ENCODE data around the gene PPFIBP2.

The PPFIBP2 gene

DNA sequence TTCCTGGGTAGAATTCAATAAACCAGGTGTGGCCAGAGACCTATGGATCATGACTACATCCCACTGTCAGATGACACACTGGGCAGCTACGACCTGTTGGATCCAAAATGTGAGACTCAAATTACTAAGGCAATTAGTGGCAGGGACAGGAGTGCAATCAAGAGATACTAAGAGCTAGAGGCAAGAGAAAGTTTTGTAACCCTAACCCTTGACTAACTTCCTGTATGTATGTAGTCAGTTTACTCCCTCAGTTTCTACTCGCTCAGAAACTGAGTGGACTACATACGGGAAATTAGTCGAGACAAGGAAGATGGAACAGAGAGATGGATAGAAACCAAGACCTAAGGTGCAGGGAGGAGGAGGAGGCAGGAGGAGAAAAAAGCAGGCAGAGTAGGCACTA is 156.8 kb downstream of the PPFIBP2 start:
- no peak for DNase-seq (ENCODE audit: low spot score)
- Histone ChIP-seq H3K4ac (ENCODE audit: low read length) (no peak overlapping the region), H2AFZ (ENCODE audit: low read length) (no peak overlapping the region), H4K91ac (ENCODE audit: low read depth, low read length, poor library complexity) (no peak overlapping the region), H3K36me3 (replicated peaks in 1 of 2; ENCODE audit: control insufficient read depth in 2 of 2, insufficient read depth in 2 of 2, low read length in 2 of 2) (peaks cover 0 to 9% of the 10 kb centered on the region in 2 donors), H3K9ac (ENCODE audit: low read depth, low read length, poor library complexity) (no peak overlapping the region), H3K4me3 (ENCODE audit: low read length in 2 of 2) (no peak overlapping the region), H2BK120ac (ENCODE audit: low read depth, low read length) (no peak overlapping the region), H3K18ac (ENCODE audit: low read length) (no peak overlapping the region), H3K4me2 (ENCODE audit: insufficient read depth, low read length, poor library complexity, severe bottlenecking) (no peak overlapping the region), H3K27me3 (ENCODE audit: control insufficient read depth in 3 of 3, insufficient read depth in 3 of 3, low read depth in 1 of 3, low read length in 3 of 3) (peaks cover 0 to 21% (median 2%) of the 10 kb centered on the region in 3 experiments), H2BK15ac (ENCODE audit: low read length) (no peak overlapping the region), H3K23ac (ENCODE audit: low read depth, low read length, poor library complexity) (no peak overlapping the region), H3K14ac (ENCODE audit: low read length) (no peak overlapping the region), H3K27ac (replicated peaks; ENCODE audit: low read length) (no peak overlapping the region), H2AK5ac (ENCODE audit: low read depth, low read length) (no peak overlapping the region), H2BK12ac (ENCODE audit: low read length) (no peak overlapping the region), H3K79me1 (ENCODE audit: low read depth, low read length) (peaks cover 5% of the 10 kb centered on the region), H4K8ac (ENCODE audit: low read depth, low read length) (no peak overlapping the region), H3K9me3 (replicated peaks in 1 of 2; ENCODE audit: control insufficient read depth in 2 of 2, insufficient read depth in 1 of 2, low read depth in 1 of 2, low read length in 2 of 2) (peaks cover 0 to 5% of the 10 kb centered on the region in 2 donors), H3K4me1 (ENCODE audit: control insufficient read depth in 2 of 2, insufficient read depth in 1 of 2, low read depth in 1 of 2, low read length in 2 of 2) (peaks cover 20% of the 10 kb centered on the region in 2 donors), H2BK5ac (ENCODE audit: low read length) (no peak overlapping the region)
- WGBS, 2 donors (ENCODE audit: extremely low coverage in 2 of 2, insufficient read length in 2 of 2, insufficient replicate concordance in 1 of 2): no CpG with 5 or more reads among the region's 4 CpGs

DNA sequence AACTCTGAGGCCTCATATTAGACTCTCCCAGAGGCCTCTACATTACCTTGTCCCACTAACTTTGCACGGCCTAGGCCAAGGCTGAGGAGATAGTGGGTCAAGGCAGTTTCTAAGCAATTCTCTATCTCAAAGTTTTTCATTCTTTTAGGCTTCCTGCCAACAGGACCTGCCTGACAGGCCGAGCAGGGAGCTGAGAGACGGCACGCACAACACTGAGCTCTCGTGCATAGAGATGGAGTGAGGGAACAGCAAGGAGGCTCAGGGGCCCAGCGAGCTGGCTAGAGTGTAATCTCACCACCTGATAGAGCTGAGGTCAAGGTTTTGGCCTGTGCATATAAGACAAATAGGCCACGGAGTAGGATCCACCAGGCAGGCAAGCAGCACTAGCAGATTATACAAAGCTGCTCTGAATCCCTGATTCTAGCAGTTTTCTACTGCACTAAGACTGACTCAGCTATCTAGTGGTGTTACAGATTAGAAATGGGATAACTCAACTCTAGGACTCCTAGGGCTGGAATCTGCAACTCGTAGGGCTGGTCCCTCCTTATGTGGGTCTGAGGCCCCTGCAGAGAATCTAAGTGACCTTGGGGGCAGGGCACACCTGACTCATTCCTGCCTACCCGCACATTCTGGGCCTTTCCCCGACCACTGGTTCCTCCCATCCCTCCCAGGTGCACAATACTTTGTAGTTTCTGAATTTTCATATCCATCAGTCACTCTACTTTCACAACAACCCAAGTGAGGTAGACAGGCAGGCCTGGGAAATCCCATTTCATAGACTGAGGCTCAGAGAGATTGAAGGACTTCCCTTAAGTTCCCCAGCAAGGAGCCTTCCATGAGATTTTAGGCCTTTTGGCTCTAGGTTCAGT is 157.8 kb downstream of the PPFIBP2 start:
- H2BK12ac ChIP-seq (ENCODE audit: low read length): no peak overlapping the region
- H3K27ac ChIP-seq (replicated peaks; ENCODE audit: low read length): no peak overlapping the region

DNA sequence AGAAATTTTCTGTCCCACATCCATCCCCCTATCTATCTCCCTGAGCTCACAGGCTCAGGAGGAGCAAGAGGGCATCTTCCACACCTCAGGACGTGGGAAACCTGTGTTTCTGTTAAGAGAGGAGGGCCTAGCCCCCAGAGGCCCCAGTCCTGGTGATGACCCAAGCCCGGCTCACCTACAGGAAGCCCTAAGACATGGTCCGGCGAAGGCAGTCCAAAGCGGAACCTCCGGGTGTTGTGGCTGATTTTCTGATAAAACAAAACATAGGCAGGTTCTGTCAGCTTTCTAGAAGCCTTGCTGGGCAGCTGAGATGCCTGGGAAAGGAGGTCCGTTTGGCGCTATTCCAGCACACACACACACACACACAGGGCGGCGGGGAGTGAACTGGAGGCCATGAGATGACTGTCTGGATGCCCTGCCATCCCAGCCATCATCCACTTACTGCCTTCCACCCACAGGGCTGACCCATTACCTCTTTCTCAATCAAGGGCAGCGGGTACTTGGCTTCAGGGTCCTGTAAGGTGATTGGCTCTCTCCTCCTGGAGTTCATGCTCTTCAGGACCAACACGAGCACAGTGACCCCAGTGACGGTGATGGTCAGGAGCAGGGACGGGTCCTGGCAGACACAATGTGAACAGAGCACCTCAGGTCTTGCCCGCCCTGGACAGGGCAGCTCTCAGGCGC is 158.6 kb downstream of the PPFIBP2 start:
- Histone ChIP-seq H3K27ac (replicated peaks; ENCODE audit: low read length) (no peak overlapping the region), H2AK5ac (ENCODE audit: low read depth, low read length) (peak overlapping the region; percentile 3), H3K14ac (ENCODE audit: low read length) (no peak overlapping the region), H3K9ac (ENCODE audit: low read depth, low read length, poor library complexity) (peak overlapping the region; percentile 45), H2BK12ac (ENCODE audit: low read length) (peak overlapping the region; percentile 65), H3K27me3 (ENCODE audit: control insufficient read depth in 3 of 3, insufficient read depth in 3 of 3, low read depth in 1 of 3, low read length in 3 of 3) (peaks cover 0 to 21% (median 2%) of the 10 kb centered on the region in 3 experiments), H4K8ac (ENCODE audit: low read depth, low read length) (no peak overlapping the region), H4K91ac (ENCODE audit: low read depth, low read length, poor library complexity) (no peak overlapping the region), H3K36me3 (replicated peaks in 1 of 2; ENCODE audit: control insufficient read depth in 2 of 2, insufficient read depth in 2 of 2, low read length in 2 of 2) (peaks cover 0 to 2% of the 10 kb centered on the region in 2 donors), H2BK15ac (ENCODE audit: low read length) (no peak overlapping the region), H3K4me2 (ENCODE audit: insufficient read depth, low read length, poor library complexity, severe bottlenecking) (no peak overlapping the region), H3K23ac (ENCODE audit: low read depth, low read length, poor library complexity) (peak overlapping the region; percentile 53), H2BK5ac (ENCODE audit: low read length) (no peak overlapping the region), H3K9me3 (replicated peaks in 1 of 2; ENCODE audit: control insufficient read depth in 2 of 2, insufficient read depth in 1 of 2, low read depth in 1 of 2, low read length in 2 of 2) (no peaks in the 10 kb centered on the region), H3K4ac (ENCODE audit: low read length) (no peak overlapping the region), H3K18ac (ENCODE audit: low read length) (peak overlapping the region; percentile 73), H3K79me1 (ENCODE audit: low read depth, low read length) (peaks cover 3% of the 10 kb centered on the region), H2BK120ac (ENCODE audit: low read depth, low read length) (no peak overlapping the region), H2AFZ (ENCODE audit: low read length) (no peak overlapping the region), H3K4me3 (ENCODE audit: low read length in 2 of 2) (no peak overlapping the region), H3K4me1 (ENCODE audit: control insufficient read depth in 2 of 2, insufficient read depth in 1 of 2, low read depth in 1 of 2, low read length in 2 of 2) (peaks cover 19 to 20% of the 10 kb centered on the region in 2 donors)
- no CpG with 5 or more reads among the region's 16 CpGs for WGBS, 2 donors (ENCODE audit: extremely low coverage in 2 of 2, insufficient read length in 2 of 2, insufficient replicate concordance in 1 of 2)
- no peak for DNase-seq (ENCODE audit: low spot score)

More for the DNA sequence above, 157.8 kb downstream of the PPFIBP2 start:
- H3K23ac ChIP-seq (ENCODE audit: low read depth, low read length, poor library complexity): no peak overlapping the region
- WGBS, 2 donors (ENCODE audit: extremely low coverage in 2 of 2, insufficient read length in 2 of 2, insufficient replicate concordance in 1 of 2): no CpG with 5 or more reads among the region's 10 CpGs
- H3K9ac ChIP-seq (ENCODE audit: low read depth, low read length, poor library complexity): no peak overlapping the region
- no peak overlapping the region for H2BK120ac ChIP-seq (ENCODE audit: low read depth, low read length)
- no peak overlapping the region for H3K4ac ChIP-seq (ENCODE audit: low read length)
- H3K18ac ChIP-seq (ENCODE audit: low read length): no peak overlapping the region
- H3K4me1 ChIP-seq (ENCODE audit: control insufficient read depth in 2 of 2, insufficient read depth in 1 of 2, low read depth in 1 of 2, low read length in 2 of 2): peaks cover 20% of the 10 kb centered on the region in 2 donors
- H3K27me3 ChIP-seq (ENCODE audit: control insufficient read depth in 3 of 3, insufficient read depth in 3 of 3, low read depth in 1 of 3, low read length in 3 of 3): peaks cover 0 to 21% (median 2%) of the 10 kb centered on the region in 3 experiments
- H2BK15ac ChIP-seq (ENCODE audit: low read length): no peak overlapping the region
- H3K4me2 ChIP-seq (ENCODE audit: insufficient read depth, low read length, poor library complexity, severe bottlenecking): no peak overlapping the region
- H2BK5ac ChIP-seq (ENCODE audit: low read length): no peak overlapping the region
- no peak overlapping the region for H4K91ac ChIP-seq (ENCODE audit: low read depth, low read length, poor library complexity)
- no peak overlapping the region for H2AFZ ChIP-seq (ENCODE audit: low read length)
- H3K36me3 ChIP-seq (replicated peaks in 1 of 2; ENCODE audit: control insufficient read depth in 2 of 2, insufficient read depth in 2 of 2, low read length in 2 of 2): peaks cover 0 to 2% of the 10 kb centered on the region in 2 donors
- peaks cover 3% of the 10 kb centered on the region for H3K79me1 ChIP-seq (ENCODE audit: low read depth, low read length)
- no peak overlapping the region for H4K8ac ChIP-seq (ENCODE audit: low read depth, low read length)
- H2AK5ac ChIP-seq (ENCODE audit: low read depth, low read length): no peak overlapping the region
- no peak overlapping the region for H3K4me3 ChIP-seq (ENCODE audit: low read length in 2 of 2)
- H3K9me3 ChIP-seq (replicated peaks in 1 of 2; ENCODE audit: control insufficient read depth in 2 of 2, insufficient read depth in 1 of 2, low read depth in 1 of 2, low read length in 2 of 2): no peaks in the 10 kb centered on the region
- no peak overlapping the region for H3K14ac ChIP-seq (ENCODE audit: low read length)
- no peak for DNase-seq (ENCODE audit: low spot score)

Measured in neuronal stem cell (in vitro differentiated cells).